Measurements from ENCODE around the gene PROB1.
"Not testable (repeated sequence)": the region's sequence is repeated elsewhere in the genome, so short reads cannot be mapped to it uniquely, and the experiment has no call there.

The PROB1 gene

GRCh38 chr5:139360384-139360783, 34.5 kb downstream of the PROB1 start:
- H2BK12ac ChIP-seq (ENCODE audit: low read length in 2 of 2) = no peak overlapping the region
- H3K4me3 ChIP-seq (ENCODE audit: insufficient read depth in 1 of 2, low read depth in 1 of 2, low read length in 2 of 2) = no peak overlapping the region
- H3K9ac ChIP-seq (ENCODE audit: low read length) = no peak overlapping the region
- peaks cover 19 to 24% of the 10 kb centered on the region in 2 experiments for H3K36me3 ChIP-seq (ENCODE audit: control insufficient read depth in 1 of 2, insufficient read depth in 2 of 2, low read depth in 1 of 2, low read length in 2 of 2)
- H4K8ac ChIP-seq (ENCODE audit: low read length) = no peak overlapping the region
- H2BK5ac ChIP-seq (ENCODE audit: low read depth, low read length, poor library complexity, severe bottlenecking) = no peak overlapping the region
- no peak overlapping the region for H3K4ac ChIP-seq (ENCODE audit: low read depth in 1 of 2, low read length in 2 of 2)
- no peak overlapping the region for H2BK15ac ChIP-seq (ENCODE audit: low read depth, poor library complexity, severe bottlenecking)
- H3K27me3 ChIP-seq (ENCODE audit: control insufficient read depth in 1 of 2, insufficient read depth in 1 of 2, low read length in 2 of 2) = no peaks in the 10 kb centered on the region
- 100% methylated on average over 4 of the region's 4 CpGs for WGBS
- H3K14ac ChIP-seq (ENCODE audit: low read length in 2 of 2) = no peak overlapping the region
- peaks cover 6% of the 10 kb centered on the region for H3K4me1 ChIP-seq (ENCODE audit: control insufficient read depth, insufficient read depth, low read depth, low read length)
- no peak overlapping the region for H4K91ac ChIP-seq (ENCODE audit: low read length)
- peaks cover 5% of the 10 kb centered on the region for H3K79me1 ChIP-seq (replicated peaks; ENCODE audit: low read length, poor library complexity, severe bottlenecking)
- H2BK120ac ChIP-seq (ENCODE audit: low read depth, low read length) = no peak overlapping the region
- H3K4me2 ChIP-seq (ENCODE audit: low read length, poor library complexity, severe bottlenecking) = no peak overlapping the region
- no peak overlapping the region for H3K23ac ChIP-seq (ENCODE audit: low read length in 2 of 2)
- H2AK5ac ChIP-seq (ENCODE audit: low read length, severe bottlenecking) = no peak overlapping the region
- H3K18ac ChIP-seq (ENCODE audit: low read depth in 1 of 2, low read length in 2 of 2) = no peak overlapping the region
- H2AFZ ChIP-seq (ENCODE audit: low read depth, low read length) = no peak overlapping the region
- no peak overlapping the region for H3K27ac ChIP-seq (ENCODE audit: low read length, poor library complexity, severe bottlenecking)
- DNase-seq = no peak
- no peaks in the 10 kb centered on the region for H3K9me3 ChIP-seq (ENCODE audit: control insufficient read depth, low read length)

- H2BK12ac ChIP-seq (ENCODE audit: low read length in 2 of 2) = no peak overlapping the region
- no peak overlapping the region for H3K27ac ChIP-seq (ENCODE audit: low read length, poor library complexity, severe bottlenecking)
- no peak overlapping the region for H4K8ac ChIP-seq (ENCODE audit: low read length)
- no peak overlapping the region for H4K91ac ChIP-seq (ENCODE audit: low read length)
- peaks cover 3% of the 10 kb centered on the region for H3K9me3 ChIP-seq (ENCODE audit: control insufficient read depth, low read length)
- DNase-seq = no peak
- no peak overlapping the region for H3K14ac ChIP-seq (ENCODE audit: low read length in 2 of 2)
- H2AK5ac ChIP-seq (ENCODE audit: low read length, severe bottlenecking) = no peak overlapping the region
- no peak overlapping the region for H2BK5ac ChIP-seq (ENCODE audit: low read depth, low read length, poor library complexity, severe bottlenecking)
- peaks cover 11 to 18% of the 10 kb centered on the region in 2 experiments for H3K36me3 ChIP-seq (ENCODE audit: control insufficient read depth in 1 of 2, insufficient read depth in 2 of 2, low read depth in 1 of 2, low read length in 2 of 2)
- no peak overlapping the region for H3K23ac ChIP-seq (ENCODE audit: low read length in 2 of 2)
- no peak overlapping the region for H3K4me2 ChIP-seq (ENCODE audit: low read length, poor library complexity, severe bottlenecking)
- H3K4me3 ChIP-seq (ENCODE audit: insufficient read depth in 1 of 2, low read depth in 1 of 2, low read length in 2 of 2) = no peak overlapping the region
- no peak overlapping the region for H3K9ac ChIP-seq (ENCODE audit: low read length)
- peaks cover 2% of the 10 kb centered on the region for H3K79me1 ChIP-seq (replicated peaks; ENCODE audit: low read length, poor library complexity, severe bottlenecking)
- H3K18ac ChIP-seq (ENCODE audit: low read depth in 1 of 2, low read length in 2 of 2) = no peak overlapping the region
- no peak overlapping the region for H2BK15ac ChIP-seq (ENCODE audit: low read depth, poor library complexity, severe bottlenecking)
- H3K4ac ChIP-seq (ENCODE audit: low read depth in 1 of 2, low read length in 2 of 2) = no peak overlapping the region
- H3K4me1 ChIP-seq (ENCODE audit: control insufficient read depth, insufficient read depth, low read depth, low read length) = peaks cover 6% of the 10 kb centered on the region
- no peak overlapping the region for H2BK120ac ChIP-seq (ENCODE audit: low read depth, low read length)
- no peaks in the 10 kb centered on the region for H3K27me3 ChIP-seq (ENCODE audit: control insufficient read depth in 1 of 2, insufficient read depth in 1 of 2, low read length in 2 of 2)
- no peak overlapping the region for H2AFZ ChIP-seq (ENCODE audit: low read depth, low read length)
Observed at GRCh38 chr5:139358064-139358463, 36.8 kb downstream of the PROB1 start.

GRCh38 chr5:139355900-139356299, 39.0 kb downstream of the PROB1 start:
- 97% methylated on average over 8 of the region's 8 CpGs for WGBS
- not testable (repeated sequence) for H3K27me3 ChIP-seq (ENCODE audit: control insufficient read depth in 1 of 2, insufficient read depth in 1 of 2, low read length in 2 of 2); DNase-seq; H3K27ac ChIP-seq (ENCODE audit: low read length, poor library complexity, severe bottlenecking); H2AK5ac ChIP-seq (ENCODE audit: low read length, severe bottlenecking); H3K23ac ChIP-seq (ENCODE audit: low read length in 2 of 2); H3K4ac ChIP-seq (ENCODE audit: low read depth in 1 of 2, low read length in 2 of 2); H2BK12ac ChIP-seq (ENCODE audit: low read length in 2 of 2); H3K18ac ChIP-seq (ENCODE audit: low read depth in 1 of 2, low read length in 2 of 2); H2BK5ac ChIP-seq (ENCODE audit: low read depth, low read length, poor library complexity, severe bottlenecking); H3K79me1 ChIP-seq (replicated peaks; ENCODE audit: low read length, poor library complexity, severe bottlenecking); H3K14ac ChIP-seq (ENCODE audit: low read length in 2 of 2); H3K4me3 ChIP-seq (ENCODE audit: insufficient read depth in 1 of 2, low read depth in 1 of 2, low read length in 2 of 2); H4K91ac ChIP-seq (ENCODE audit: low read length); H3K4me2 ChIP-seq (ENCODE audit: low read length, poor library complexity, severe bottlenecking); H2BK120ac ChIP-seq (ENCODE audit: low read depth, low read length); H3K4me1 ChIP-seq (ENCODE audit: control insufficient read depth, insufficient read depth, low read depth, low read length); H2BK15ac ChIP-seq (ENCODE audit: low read depth, poor library complexity, severe bottlenecking); H4K8ac ChIP-seq (ENCODE audit: low read length); H2AFZ ChIP-seq (ENCODE audit: low read depth, low read length); H3K9me3 ChIP-seq (ENCODE audit: control insufficient read depth, low read length); H3K9ac ChIP-seq (ENCODE audit: low read length)
- peaks cover 11 to 18% of the 10 kb centered on the region in 2 experiments for H3K36me3 ChIP-seq (ENCODE audit: control insufficient read depth in 1 of 2, insufficient read depth in 2 of 2, low read depth in 1 of 2, low read length in 2 of 2)

GRCh38 chr5:139354186-139354585, 40.7 kb downstream of the PROB1 start:
- Histone ChIP-seq H2BK120ac (ENCODE audit: low read depth, low read length) (no peak overlapping the region), H2BK15ac (ENCODE audit: low read depth, poor library complexity, severe bottlenecking) (no peak overlapping the region), H2BK5ac (ENCODE audit: low read depth, low read length, poor library complexity, severe bottlenecking) (no peak overlapping the region), H3K9ac (ENCODE audit: low read length) (no peak overlapping the region), H3K23ac (ENCODE audit: low read length in 2 of 2) (no peak overlapping the region), H3K27me3 (ENCODE audit: control insufficient read depth in 1 of 2, insufficient read depth in 1 of 2, low read length in 2 of 2) (no peaks in the 10 kb centered on the region), H3K27ac (ENCODE audit: low read length, poor library complexity, severe bottlenecking) (no peak overlapping the region), H2BK12ac (ENCODE audit: low read length in 2 of 2) (no peak overlapping the region), H4K8ac (ENCODE audit: low read length) (no peak overlapping the region), H3K14ac (ENCODE audit: low read length in 2 of 2) (no peak overlapping the region), H4K91ac (ENCODE audit: low read length) (no peak overlapping the region), H3K79me1 (replicated peaks; ENCODE audit: low read length, poor library complexity, severe bottlenecking) (no peaks in the 10 kb centered on the region), H3K4me1 (ENCODE audit: control insufficient read depth, insufficient read depth, low read depth, low read length) (peaks cover 5% of the 10 kb centered on the region), H3K4me3 (ENCODE audit: insufficient read depth in 1 of 2, low read depth in 1 of 2, low read length in 2 of 2) (no peak overlapping the region), H3K4ac (ENCODE audit: low read depth in 1 of 2, low read length in 2 of 2) (no peak overlapping the region), H2AFZ (ENCODE audit: low read depth, low read length) (no peak overlapping the region), H3K18ac (ENCODE audit: low read depth in 1 of 2, low read length in 2 of 2) (no peak overlapping the region), H2AK5ac (ENCODE audit: low read length, severe bottlenecking) (no peak overlapping the region), H3K9me3 (ENCODE audit: control insufficient read depth, low read length) (peaks cover 3% of the 10 kb centered on the region), H3K36me3 (ENCODE audit: control insufficient read depth in 1 of 2, insufficient read depth in 2 of 2, low read depth in 1 of 2, low read length in 2 of 2) (peaks cover 7 to 18% of the 10 kb centered on the region in 2 experiments), H3K4me2 (ENCODE audit: low read length, poor library complexity, severe bottlenecking) (no peak overlapping the region)
- no peak for DNase-seq
- WGBS = 93% methylated on average over 3 of the region's 3 CpGs

All from mesenchymal stem cell (in vitro differentiated cells and primary cell).